SK-N-SH (cell line): ENCODE measurements around the gene PTBP1.

Experiments
- ELF1 ChIP-seq: IDR thresholded peaks from 2 replicates; pipeline ENCODE4 v1.4.0; 2012
- EP300 ChIP-seq, 2 experiments: IDR thresholded peaks; 2 replicates each; pipeline versions ENCODE4 v1.4.0 to v1.6.1; 2012; ENCODE audit warnings: borderline replicate concordance in 1 of 2, low read depth in 1 of 2, low read length in 1 of 2
- FOXJ3 ChIP-seq: sonication (generic); formaldehyde crosslinking; IDR thresholded peaks from 2 replicates; pipeline ENCODE4 v1.5.1; 2020; ENCODE audit warnings: mild to moderate bottlenecking, missing genetic modification reagents
- MXI1 ChIP-seq: IDR thresholded peaks from 2 replicates; pipeline ENCODE4 v1.6.1; 2012; ENCODE audit warnings: mild to moderate bottlenecking, low read depth, low read length, improper control_type of control experiment
- RFX5 ChIP-seq: IDR thresholded peaks from 2 replicates; pipeline ENCODE4 v1.6.1; 2012; ENCODE audit warnings: mild to moderate bottlenecking, improper control_type of control experiment, low read length
- TF ChIP-seq, protein P1 (sequence below): fragments of 200-600 bp; sonication (generic); IDR thresholded peaks from 2 replicates; pipeline ENCODE4 v1.6.1; 2017; ENCODE audit warnings: antibody characterized with exemption, mild to moderate bottlenecking, moderate library complexity
- TF ChIP-seq, protein P2 (sequence below): IDR thresholded peaks from 2 replicates; pipeline ENCODE4 v1.4.0; 2012; ENCODE audit warnings: low read depth

GRCh38 chr19:793806-794205 is 3.4 kb upstream of the PTBP1 start:
- TF ChIP-seq EP300 (IDR thresholded peaks at IDR 0.05; ENCODE audit: borderline replicate concordance in 1 of 2, low read depth in 1 of 2, low read length in 1 of 2) (no peak), ELF1 (no peak), MXI1 (no peak), RFX5 (no peak), FOXJ3 (no peak)
- TF ChIP-seq, protein P1, sequence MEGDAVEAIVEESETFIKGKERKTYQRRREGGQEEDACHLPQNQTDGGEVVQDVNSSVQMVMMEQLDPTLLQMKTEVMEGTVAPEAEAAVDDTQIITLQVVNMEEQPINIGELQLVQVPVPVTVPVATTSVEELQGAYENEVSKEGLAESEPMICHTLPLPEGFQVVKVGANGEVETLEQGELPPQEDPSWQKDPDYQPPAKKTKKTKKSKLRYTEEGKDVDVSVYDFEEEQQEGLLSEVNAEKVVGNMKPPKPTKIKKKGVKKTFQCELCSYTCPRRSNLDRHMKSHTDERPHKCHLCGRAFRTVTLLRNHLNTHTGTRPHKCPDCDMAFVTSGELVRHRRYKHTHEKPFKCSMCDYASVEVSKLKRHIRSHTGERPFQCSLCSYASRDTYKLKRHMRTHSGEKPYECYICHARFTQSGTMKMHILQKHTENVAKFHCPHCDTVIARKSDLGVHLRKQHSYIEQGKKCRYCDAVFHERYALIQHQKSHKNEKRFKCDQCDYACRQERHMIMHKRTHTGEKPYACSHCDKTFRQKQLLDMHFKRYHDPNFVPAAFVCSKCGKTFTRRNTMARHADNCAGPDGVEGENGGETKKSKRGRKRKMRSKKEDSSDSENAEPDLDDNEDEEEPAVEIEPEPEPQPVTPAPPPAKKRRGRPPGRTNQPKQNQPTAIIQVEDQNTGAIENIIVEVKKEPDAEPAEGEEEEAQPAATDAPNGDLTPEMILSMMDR: no peak
- TF ChIP-seq, protein P2, sequence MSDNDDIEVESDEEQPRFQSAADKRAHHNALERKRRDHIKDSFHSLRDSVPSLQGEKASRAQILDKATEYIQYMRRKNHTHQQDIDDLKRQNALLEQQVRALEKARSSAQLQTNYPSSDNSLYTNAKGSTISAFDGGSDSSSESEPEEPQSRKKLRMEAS: no peak
